ENCODE measurements around the gene SLC29A4. TPM values are rescaled to one million over a fixed set of nuclear protein-coding genes. Genes with fewer than 3 reads are reported as not detected.
A peak's percentile ranks its signal among the peaks of the same experiment; 100 is the strongest.
"Not testable (repeated sequence)": the region's sequence is repeated elsewhere in the genome, so short reads cannot be mapped to it uniquely, and the experiment has no call there.

Gene SLC29A4
- total and polyA plus RNA-seq, 8 donors, result 6.6 to 74.9 (median 14.0) TPM

DNA sequence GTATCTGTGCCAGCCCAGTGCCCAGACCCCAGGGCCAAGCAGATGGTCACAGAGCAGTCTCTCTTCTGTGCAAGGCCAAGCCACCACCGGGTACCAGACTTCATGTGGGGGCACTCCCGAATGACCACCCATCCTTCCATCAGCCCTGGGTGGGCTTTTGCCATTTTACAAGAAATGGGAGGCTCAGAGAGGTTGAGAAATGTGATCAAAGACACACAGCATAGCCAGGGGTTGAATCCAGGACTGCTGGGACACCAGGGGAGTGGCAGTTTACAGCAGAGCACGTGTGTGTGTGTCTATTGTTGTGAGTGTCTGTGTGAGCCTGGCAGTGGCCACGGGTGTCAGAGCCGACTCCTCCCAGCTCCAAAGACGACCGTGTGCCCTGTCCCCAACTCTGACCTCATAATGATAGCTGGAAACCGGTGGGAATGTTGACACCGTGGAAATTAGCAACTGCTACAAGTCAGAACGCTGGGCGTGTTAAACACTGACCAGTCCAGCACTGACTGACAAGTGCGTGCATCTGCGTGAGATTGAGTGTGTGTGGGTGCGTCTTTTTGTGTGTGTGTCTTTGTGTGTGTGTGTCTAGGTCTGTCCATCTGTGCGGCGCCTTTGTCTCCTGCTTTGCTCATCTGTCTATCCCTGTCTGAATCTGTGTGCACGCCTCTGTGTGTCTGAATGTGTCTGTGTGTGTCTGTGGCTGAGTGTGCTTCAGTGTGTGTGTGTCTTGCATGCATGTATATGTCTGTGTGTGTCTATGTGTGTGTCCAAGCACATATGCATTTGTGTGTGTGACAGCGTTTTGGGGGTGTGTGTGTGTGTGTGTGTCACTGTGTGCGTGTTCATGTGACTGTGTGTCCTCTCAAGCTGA is 17.2 kb upstream of the SLC29A4 start:
- DNase-seq (no peak), ATAC-seq (peak in 1 of 4 donors; percentile 14), FAIRE-seq (no peak)
- TF ChIP-seq CTCF (IDR thresholded peaks at IDR 0.05), result no peak
- H3K4me1 ChIP-seq, result no peaks in the 10 kb centered on the region
- H3K27ac ChIP-seq, result no peak overlapping the region
- H3K36me3 ChIP-seq, result no peaks in the 10 kb centered on the region
- H3K9me3 ChIP-seq, result no peaks in the 10 kb centered on the region
- intact Hi-C loops (cut with DNase I), result no loop called here
- H3K4me3 ChIP-seq, result no peak overlapping the region
- WGBS, 2 donors, result 44 to 46% methylated on average over 19 of the region's 19 CpGs
- H3K27me3 ChIP-seq, result no peaks in the 10 kb centered on the region

- DNase-seq (no peak), ATAC-seq (peak in 1 of 4 donors; percentile 25), FAIRE-seq (no peak)
- no peaks in the 10 kb centered on the region for H3K9me3 ChIP-seq
- intact Hi-C loops (cut with DNase I), result no loop called here
- WGBS, 2 donors, result 71 to 77% methylated on average over 20 of the region's 20 CpGs
- H3K4me1 ChIP-seq, result no peaks in the 10 kb centered on the region
- H3K27ac ChIP-seq, result no peak overlapping the region
- TF ChIP-seq CTCF (IDR thresholded peaks at IDR 0.05), result no peak
- no peaks in the 10 kb centered on the region for H3K36me3 ChIP-seq
- no peaks in the 10 kb centered on the region for H3K27me3 ChIP-seq
- H3K4me3 ChIP-seq, result no peak overlapping the region
These were observed 16.3 kb upstream of the SLC29A4 start for GRCh38 chr7:5266191-5267028.

DNA sequence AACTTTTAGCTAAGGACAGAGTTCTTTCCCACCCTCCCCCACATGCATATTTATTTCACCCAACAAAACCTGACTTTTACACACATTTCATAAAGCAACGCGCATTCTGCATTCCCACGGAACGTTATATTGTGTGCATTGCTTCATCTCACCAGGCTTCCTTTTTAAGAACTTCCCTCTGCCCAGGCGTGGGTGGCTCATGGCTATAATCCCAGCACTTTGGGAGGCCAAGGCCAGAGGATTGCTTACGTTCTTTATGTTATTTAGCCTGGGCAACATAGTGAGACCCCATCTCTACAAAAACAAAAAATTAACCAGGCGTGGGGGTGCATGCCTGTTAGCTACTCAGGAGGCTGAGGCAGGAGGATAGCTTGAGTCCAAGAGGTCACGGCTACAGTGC is 14.9 kb upstream of the SLC29A4 start:
- H3K27ac ChIP-seq; H3K4me1 ChIP-seq; FAIRE-seq; H3K4me3 ChIP-seq; H3K27me3 ChIP-seq; H3K9me3 ChIP-seq; H3K36me3 ChIP-seq; intact Hi-C loops (cut with DNase I); DNase-seq: not testable (repeated sequence)
- WGBS, 2 donors, result 82 to 86% methylated on average over 8 of the region's 8 CpGs
- ATAC-seq, result peak in 1 of 4 donors; percentile 32

GRCh38 chr7:5269992-5270657 is 12.6 kb upstream of the SLC29A4 start:
- DNase-seq; H3K4me1 ChIP-seq; H3K27ac ChIP-seq; H3K27me3 ChIP-seq; H3K9me3 ChIP-seq; intact Hi-C loops (cut with DNase I); FAIRE-seq; ATAC-seq; H3K4me3 ChIP-seq; H3K36me3 ChIP-seq: not testable (repeated sequence)
- WGBS, 2 donors, result 78 to 85% methylated on average over 12 of the region's 12 CpGs

DNA sequence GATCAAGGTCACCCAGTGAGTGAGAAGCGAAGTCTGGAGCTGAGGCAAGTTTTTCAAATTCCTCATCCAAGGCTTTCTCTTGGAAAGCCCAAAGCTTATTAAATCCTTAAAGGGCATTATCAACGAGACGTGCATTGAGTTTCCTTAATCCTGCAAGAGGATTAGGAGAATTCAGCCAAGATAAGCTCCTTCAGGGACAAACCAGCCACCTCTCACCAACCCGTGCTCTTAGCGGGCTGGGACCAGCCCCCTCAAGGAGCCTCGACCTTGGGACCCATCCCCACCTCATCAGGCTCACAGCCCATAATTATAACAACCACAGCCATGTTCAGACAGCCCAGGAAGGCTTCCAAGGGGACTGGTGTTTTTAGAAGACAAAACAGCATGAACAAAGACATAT is 12.0 kb upstream of the SLC29A4 start:
- DNase-seq (no peak), ATAC-seq (no peak), FAIRE-seq (no peak)
- Histone ChIP-seq H3K27me3 (no peaks in the 10 kb centered on the region), H3K4me3 (no peak overlapping the region), H3K36me3 (no peaks in the 10 kb centered on the region), H3K27ac (no peak overlapping the region), H3K9me3 (no peaks in the 10 kb centered on the region), H3K4me1 (peaks cover 0 to 6% (median 3%) of the 10 kb centered on the region in 3 donors)
- TF ChIP-seq CTCF (IDR thresholded peaks at IDR 0.05), result no peak
- intact Hi-C loops (cut with DNase I), result no loop called here
- 40 to 60% methylated on average over 6 of the region's 6 CpGs for WGBS, 2 donors

GRCh38 chr7:5273831-5274405 is 8.8 kb upstream of the SLC29A4 start:
- intact Hi-C loops (cut with DNase I); FAIRE-seq; H3K36me3 ChIP-seq; H3K27me3 ChIP-seq; H3K9me3 ChIP-seq; H3K4me1 ChIP-seq; H3K4me3 ChIP-seq: not testable (repeated sequence)
- WGBS, 2 donors, result 13 to 19% methylated on average over 17 to 18 of the region's 18 CpGs
- peak; percentile 51 to 84 (median 64) for DNase-seq
- ATAC-seq, result peak; percentile 80 to 86 (median 82)
- H3K27ac ChIP-seq, result peak overlapping the region; percentile 40 to 73 (median 62)

All from pancreas (tissue), 10 donors.